Superior temporal gyrus (tissue), 1 donor: ENCODE data around the gene RBBP6.

Source experiments
- DNase-seq: peaks from one replicate; pipeline ENCODE4 v3.0.0-alpha.2; 2016; ENCODE audit errors: extremely low spot score

Gene RBBP6

GRCh38 chr16:24524855-24525677 is 14.3 kb upstream of the RBBP6 start:
- DNase-seq = no peak

DNA sequence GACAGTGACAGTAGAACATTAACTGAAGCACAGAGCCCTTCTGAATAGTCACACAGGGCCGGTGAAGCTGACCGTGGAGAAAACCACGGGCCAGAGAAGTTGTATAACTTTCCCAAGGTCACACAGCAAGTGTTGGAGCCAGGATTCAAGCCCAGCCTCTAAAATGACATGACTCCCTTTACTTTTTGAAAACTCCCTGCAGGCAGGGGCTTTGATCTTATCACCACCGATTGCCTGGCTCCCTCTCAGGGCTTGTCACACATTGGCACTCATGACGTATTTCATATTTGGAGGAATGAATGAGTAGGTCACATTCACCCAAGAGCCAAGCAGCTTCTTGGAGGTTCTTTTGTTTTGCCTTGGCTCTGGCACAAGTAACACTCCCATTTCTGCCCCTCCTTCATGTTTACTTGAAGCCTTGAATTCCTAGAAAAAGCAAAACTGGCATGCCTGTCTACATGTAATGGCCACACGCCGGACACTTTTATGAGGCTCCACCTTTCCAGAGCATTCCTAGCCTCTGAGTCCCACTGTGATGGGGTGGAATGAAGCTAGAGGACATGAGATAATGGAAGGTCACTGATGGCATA is 13.3 kb upstream of the RBBP6 start:
- no peak for DNase-seq

- DNase-seq = no peak
These were observed 12.5 kb upstream of the RBBP6 start for GRCh38 chr16:24526701-24527495.

GRCh38 chr16:24531166-24531565 is 8.2 kb upstream of the RBBP6 start:
- DNase-seq = no peak

- no peak for DNase-seq
These were observed 4.7 kb upstream of the RBBP6 start for GRCh38 chr16:24534620-24535019.

- DNase-seq = no peak
These were observed 3.5 kb upstream of the RBBP6 start for GRCh38 chr16:24535827-24536226.

GRCh38 chr16:24536671-24537070 is 2.7 kb upstream of the RBBP6 start:
- no peak for DNase-seq

DNA sequence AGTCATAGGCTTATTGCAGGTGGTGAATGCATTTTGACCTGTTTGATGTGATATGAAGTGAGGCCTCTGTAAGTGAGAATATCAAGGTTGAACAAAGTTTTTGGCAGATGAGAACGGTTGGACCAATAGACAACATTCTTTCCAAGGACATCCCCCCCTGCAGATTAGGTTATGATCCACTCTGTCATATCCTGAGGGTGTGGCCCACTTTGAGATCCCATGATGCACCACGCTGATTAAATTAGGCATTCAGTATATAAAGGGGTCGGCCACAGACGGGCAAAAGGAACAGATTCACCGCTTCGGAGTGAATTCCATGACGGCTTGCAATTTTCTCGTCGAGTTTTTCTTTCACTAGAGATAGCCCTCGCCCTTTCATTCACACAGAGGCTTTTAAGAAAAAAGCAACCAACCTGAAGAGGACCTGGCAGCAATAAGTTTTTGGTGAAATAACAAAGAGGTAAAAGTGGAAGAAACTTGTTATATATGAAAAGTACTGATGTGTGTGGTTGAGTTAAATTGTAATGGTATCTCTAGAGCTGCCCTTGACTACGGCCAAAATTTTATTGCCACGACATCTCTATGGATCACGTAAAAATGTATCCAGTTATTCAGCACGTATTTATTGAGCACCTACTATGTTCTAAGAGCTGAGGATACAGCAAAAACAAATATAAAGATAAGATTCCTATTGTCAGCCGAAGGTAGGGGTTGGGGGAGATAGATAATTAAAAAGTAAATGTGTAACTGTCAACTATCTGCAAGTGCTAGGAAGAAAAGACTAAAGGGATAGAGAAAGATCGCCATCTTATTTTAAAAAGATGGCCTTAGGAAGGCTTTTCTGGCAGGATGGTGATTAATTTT is 1.7 kb upstream of the RBBP6 start:
- no peak for DNase-seq

- no peak for DNase-seq
These were observed 541 bp upstream of the RBBP6 start for GRCh38 chr16:24538756-24539294.

DNA sequence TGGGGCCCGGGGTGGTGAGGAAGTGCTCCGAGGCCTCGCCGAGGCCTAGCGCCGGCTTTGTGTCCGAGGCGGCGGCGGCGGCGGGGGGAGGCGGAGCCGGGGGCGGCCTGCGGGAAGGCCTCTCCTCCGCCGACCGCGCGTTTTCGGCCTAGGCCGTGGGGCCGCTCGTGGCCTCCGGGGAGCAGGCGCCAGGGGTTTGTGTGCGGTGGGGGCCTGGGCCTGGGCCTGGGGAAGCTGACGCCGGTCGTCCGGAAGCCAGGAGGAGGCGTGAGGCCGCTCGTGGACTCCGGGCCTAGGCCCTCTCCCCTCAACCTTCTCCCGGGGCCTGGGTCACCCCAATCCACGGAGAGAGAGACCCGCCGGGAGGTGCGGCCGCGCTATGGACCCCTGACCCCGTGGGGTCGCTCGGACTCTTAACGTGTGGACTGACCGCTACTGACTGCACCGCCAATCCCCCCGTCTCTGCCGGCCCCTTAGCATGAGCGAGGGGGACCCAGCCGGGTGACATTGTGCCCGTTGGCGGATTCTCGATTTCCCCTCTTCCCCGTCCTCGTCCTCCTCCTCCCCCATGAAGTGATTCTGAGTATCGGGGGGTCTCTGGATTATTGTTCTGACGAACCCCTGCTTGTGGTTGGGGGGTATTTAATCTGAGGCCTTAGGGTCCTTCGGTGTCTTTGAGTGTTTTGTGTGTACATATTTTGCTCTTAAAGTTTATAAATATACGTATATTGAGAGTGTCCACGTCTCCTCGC is 660 bp downstream of the RBBP6 start:
- DNase-seq = no peak

GRCh38 chr16:24540602-24541210 is 1.3 kb downstream of the RBBP6 start:
- DNase-seq = peak; percentile 29

GRCh38 chr16:24541233-24541933 is 2.0 kb downstream of the RBBP6 start:
- no peak for DNase-seq

- no peak for DNase-seq
These were observed 4.6 kb downstream of the RBBP6 start for GRCh38 chr16:24543949-24544348.

DNA sequence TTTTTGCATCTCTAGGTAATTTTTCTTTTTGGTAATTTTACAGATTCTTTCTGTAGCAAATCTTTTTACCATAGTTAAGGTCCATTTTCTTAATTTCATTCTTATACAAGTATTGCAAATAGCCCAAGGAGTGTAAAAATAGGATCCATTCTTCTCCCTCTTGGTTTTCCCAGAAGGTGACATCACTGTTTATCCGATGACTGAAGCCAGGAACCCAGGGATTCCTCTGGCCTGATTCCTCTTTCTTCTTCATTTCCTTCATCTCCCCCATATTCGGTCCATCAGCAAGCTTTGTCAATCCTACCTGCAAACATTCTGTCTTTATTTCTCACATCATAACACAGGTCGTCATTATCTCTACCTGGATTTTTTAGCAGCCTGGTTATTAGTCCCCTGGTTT is 5.3 kb downstream of the RBBP6 start:
- DNase-seq = no peak

DNA sequence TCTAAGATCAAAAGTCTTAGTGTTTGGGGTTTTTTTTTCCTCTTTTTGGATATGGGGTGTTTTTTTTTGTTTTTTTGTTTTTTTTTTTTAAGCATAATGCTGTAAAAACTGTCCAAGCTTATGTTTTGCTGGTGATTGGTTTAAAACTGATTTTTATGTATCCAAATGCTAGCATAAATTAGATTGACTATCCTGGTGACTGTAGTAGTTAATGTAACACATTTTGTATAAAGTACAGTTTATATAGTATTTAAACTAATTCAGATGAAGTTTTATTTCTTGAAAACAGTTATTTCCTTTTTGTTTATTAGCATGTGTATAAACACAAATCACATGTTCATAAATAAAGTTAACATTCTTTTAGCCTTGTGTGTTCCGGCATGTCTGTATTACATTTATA is 10.9 kb downstream of the RBBP6 start:
- DNase-seq = no peak

DNA sequence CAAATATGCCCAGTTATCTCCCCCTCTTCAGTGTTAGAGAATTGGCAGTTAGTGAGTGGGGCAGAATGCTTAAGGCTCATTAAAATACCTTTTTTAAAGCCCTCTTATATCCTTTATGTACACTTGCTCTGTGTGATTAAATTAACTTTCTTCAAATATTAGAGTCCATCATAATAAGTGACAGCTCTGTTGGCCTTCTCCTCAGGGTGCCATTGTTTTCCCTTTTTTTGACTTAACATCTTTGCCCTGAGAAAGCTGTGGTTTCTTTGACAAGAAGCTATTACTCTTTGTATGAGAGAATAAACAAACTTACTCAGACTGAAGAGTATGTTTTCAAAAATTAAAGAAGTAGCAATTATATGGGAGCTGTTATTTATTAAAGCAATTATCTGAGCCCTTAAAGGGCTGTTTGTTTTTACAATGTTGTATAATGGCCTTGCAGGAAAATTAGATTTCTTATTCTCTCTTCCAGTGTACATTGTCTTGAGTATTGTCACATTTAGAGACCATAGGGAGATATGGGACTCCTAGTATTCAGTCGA is 13.4 kb downstream of the RBBP6 start:
- DNase-seq = no peak

DNA sequence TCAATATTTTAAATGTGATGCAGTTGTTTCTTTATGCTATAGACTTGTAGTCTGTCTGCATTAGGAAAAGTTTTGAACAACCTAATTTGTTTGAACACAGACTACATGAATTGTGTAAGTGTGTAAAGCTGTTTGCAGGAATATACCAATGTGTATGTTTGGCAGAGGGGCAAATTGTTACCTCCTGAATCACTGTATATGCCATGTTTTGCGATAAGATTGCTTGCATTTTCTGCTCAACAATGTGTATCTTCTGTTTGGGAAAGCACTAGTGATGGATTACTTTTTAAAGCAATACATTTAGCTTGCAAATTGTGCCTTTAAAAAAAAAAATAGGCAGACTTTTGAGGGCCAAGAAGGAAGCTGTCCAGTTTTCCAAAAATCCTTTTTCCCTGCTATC is 14.6 kb downstream of the RBBP6 start:
- no peak for DNase-seq

DNA sequence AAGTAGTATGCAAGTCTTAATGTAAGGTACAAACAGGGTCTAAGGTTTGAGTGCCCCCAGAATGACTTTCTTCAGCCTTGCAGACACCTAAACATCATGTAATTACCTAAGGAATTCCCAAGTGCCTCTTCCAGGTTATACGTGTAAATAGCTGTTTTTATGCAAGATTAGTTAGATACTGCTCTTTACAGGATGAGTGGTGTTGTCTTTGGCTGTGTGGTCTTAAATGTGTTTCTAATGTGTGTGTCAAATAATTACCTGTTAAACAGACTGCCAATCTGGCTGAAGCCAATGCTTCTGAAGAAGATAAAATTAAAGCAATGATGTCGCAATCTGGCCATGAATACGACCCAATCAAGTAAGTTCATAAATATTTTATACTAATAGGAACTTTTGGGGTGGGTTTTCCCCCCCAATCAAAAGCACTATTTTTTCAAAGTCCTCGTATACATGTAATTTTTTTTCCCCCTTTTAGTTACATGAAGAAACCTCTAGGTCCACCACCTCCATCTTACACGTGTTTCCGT is 16.0 kb downstream of the RBBP6 start:
- DNase-seq = no peak

DNA sequence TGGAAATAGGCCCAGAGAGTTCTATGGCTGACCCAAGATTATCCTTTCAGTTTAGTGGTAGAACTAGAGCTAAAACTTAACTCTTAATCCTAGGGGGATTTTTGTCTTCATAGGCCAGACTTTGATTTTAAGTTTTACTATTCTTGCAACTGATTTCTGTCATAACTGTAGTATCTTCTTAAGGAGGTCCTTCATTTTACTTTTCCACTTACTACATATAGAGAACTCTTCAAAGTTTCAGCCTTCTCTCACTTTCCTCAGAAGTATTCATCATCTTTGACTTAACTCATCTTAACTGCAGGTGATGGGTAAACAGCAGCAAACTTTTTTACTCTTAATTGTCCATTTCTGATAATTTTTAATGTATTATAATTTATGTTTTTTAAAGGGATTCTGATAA is 23.4 kb downstream of the RBBP6 start:
- no peak for DNase-seq
